H1 (cell line): Measurements from ENCODE around the gene EXOSC10. TPM values are rescaled to one million over a fixed set of nuclear protein-coding genes. Genes with fewer than 3 reads are reported as not detected.

ENCODE experiments used
- CTCF ChIA-PET: fragments of 300-600 bp; sonication (Branson Sonifier 250); formaldehyde crosslinking; loops from one replicate; lab custom pipeline; 2021; ENCODE audit not compliant: partially characterized antibody; lab: Charles Lee
- POLR2A ChIA-PET: fragments of 300-600 bp; sonication (Branson Sonifier 250); formaldehyde crosslinking; loops from one replicate; lab custom pipeline; 2021; ENCODE audit warnings: inconsistent platforms; ENCODE audit not compliant: partially characterized antibody; lab: Charles Lee
- DNase-seq, 2 experiments: peaks; one replicate each; pipeline versions ENCODE4 v3.0.0 to v3.0.0-alpha.2; 2010 to 2022; ENCODE audit warnings: low spot score in 2 of 2, low read depth in 1 of 2, mixed read lengths in 1 of 2
- FAIRE-seq: peaks from 2 replicates; lab custom pipeline; 2011; peaks lifted over from hg19 to GRCh38; lab: Jason Lieb, UNC
- H2AFZ ChIP-seq: 2 replicates; pipeline ENCODE4 v1.8.1; 2012; ENCODE audit warnings: low read length, inconsistent platforms
- H2AK5ac ChIP-seq: 2 replicates; pipeline ENCODE4 v1.6.1; 2013; ENCODE audit warnings: low read depth, low read length
- H2BK120ac ChIP-seq: replicated peaks from 2 replicates; pipeline ENCODE3; 2013; ENCODE audit warnings: low read depth, low read length, inconsistent platforms
- H2BK12ac ChIP-seq: 2 replicates; pipeline ENCODE4 v1.6.1; 2013; ENCODE audit warnings: low read depth, low read length
- H2BK15ac ChIP-seq: 2 replicates; pipeline ENCODE4 v1.6.1; 2013; ENCODE audit warnings: low read length
- H2BK20ac ChIP-seq: 2 replicates; pipeline ENCODE4 v1.6.1; 2013; ENCODE audit warnings: low read length
- H2BK5ac ChIP-seq: 2 replicates; pipeline ENCODE4 v1.6.1; 2013; ENCODE audit warnings: low read depth, low read length
- H3K14ac ChIP-seq: 2 replicates; pipeline ENCODE4 v1.6.1; 2013; ENCODE audit warnings: inconsistent platforms; ENCODE audit not compliant: insufficient read length
- H3K18ac ChIP-seq: 2 replicates; pipeline ENCODE4 v1.6.1; 2013; ENCODE audit warnings: low read length; ENCODE audit errors: extremely low read depth
- H3K23ac ChIP-seq: 2 replicates; pipeline ENCODE4 v1.6.1; 2013; ENCODE audit warnings: inconsistent platforms; ENCODE audit not compliant: insufficient read length
- H3K23me2 ChIP-seq: 2 replicates; pipeline ENCODE4 v1.6.1; 2013; ENCODE audit warnings: low read depth, low read length
- H3K27ac ChIP-seq: 2 replicates; pipeline ENCODE4 v1.6.1; 2011; ENCODE audit warnings: low read depth, low read length, inconsistent platforms
- H3K27me3 ChIP-seq, 4 experiments: replicated peaks in 1 of 4; 1 replicate in 1 of 4; 2 replicates in 3 of 4; pipeline versions ENCODE4 v1.6.1 to v1.8.1; 2011 to 2013; ENCODE audit warnings: low read length in 3 of 4, mild to moderate bottlenecking in 3 of 4, inconsistent platforms in 2 of 4, mixed read lengths in 2 of 4, moderate library complexity in 1 of 4; ENCODE audit not compliant: control insufficient read depth in 3 of 4, insufficient read depth in 3 of 4; ENCODE audit errors: extremely low read depth in 1 of 4
- H3K36me3 ChIP-seq, 4 experiments: 2 replicates each; pipeline versions ENCODE4 v1.6.1 to v1.8.1; 2011 to 2013; ENCODE audit warnings: mild to moderate bottlenecking in 4 of 4, low read length in 3 of 4, moderate library complexity in 2 of 4, control low read depth in 1 of 4, inconsistent platforms in 1 of 4; ENCODE audit not compliant: insufficient read depth in 4 of 4, control insufficient read depth in 2 of 4
- H3K4ac ChIP-seq: replicated peaks from 2 replicates; pipeline ENCODE3; 2013; ENCODE audit warnings: low read length, low read depth, mixed read lengths, inconsistent platforms; ENCODE audit not compliant: insufficient read length
- H3K4me1 ChIP-seq, 4 experiments: replicated peaks in 1 of 4; 1 replicate in 1 of 4; 2 replicates in 3 of 4; pipeline versions ENCODE4 v1.6.1 to v1.8.1; 2011 to 2013; ENCODE audit warnings: low read length in 3 of 4, inconsistent platforms in 2 of 4, mixed read lengths in 1 of 4; ENCODE audit not compliant: insufficient read depth in 4 of 4, control insufficient read depth in 3 of 4
- H3K4me2 ChIP-seq, 2 experiments: 2 replicates each; pipeline versions ENCODE4 v1.6.1 to v1.8.1; 2011 to 2013; ENCODE audit warnings: low read depth in 2 of 2, low read length in 2 of 2, control low read depth in 1 of 2, inconsistent platforms in 1 of 2, mild to moderate bottlenecking in 1 of 2; ENCODE audit not compliant: insufficient read depth in 1 of 2
- H3K4me3 ChIP-seq, 4 experiments: fragments of 200-600, 300-600 bp in 1 of 4; sonication (generic), shearing (Covaris generic), sonication (Bioruptor Twin) in 1 of 4; 2 replicates each; pipeline versions ENCODE4 v1.5.1 to v1.8.1; 2011 to 2016; ENCODE audit warnings: low read length in 4 of 4, low read depth in 3 of 4, control low read depth in 2 of 4, inconsistent platforms in 2 of 4, mild to moderate bottlenecking in 2 of 4, mixed read lengths in 1 of 4, moderate library complexity in 1 of 4; ENCODE audit not compliant: insufficient read depth in 2 of 4; ENCODE audit errors: extremely low read depth in 1 of 4
- H3K56ac ChIP-seq: replicated peaks from 2 replicates; pipeline ENCODE3; 2013; ENCODE audit warnings: low read depth, mild to moderate bottlenecking, mixed read lengths, low read length, inconsistent platforms; ENCODE audit not compliant: insufficient read length
- H3K79me1 ChIP-seq: 2 replicates; pipeline ENCODE4 v1.6.1; 2013; ENCODE audit warnings: low read depth, low read length, control low read depth
- H3K79me2 ChIP-seq, 2 experiments: 2 replicates each; pipeline versions ENCODE4 v1.6.1 to v1.8.1; 2012 to 2013; ENCODE audit warnings: low read length in 2 of 2, mild to moderate bottlenecking in 2 of 2, inconsistent platforms in 1 of 2; ENCODE audit not compliant: insufficient read depth in 2 of 2, control insufficient read depth in 1 of 2
- H3K9ac ChIP-seq, 4 experiments: replicated peaks in 1 of 4; 1 replicate in 1 of 4; 2 replicates in 3 of 4; pipeline versions ENCODE4 v1.6.1 to v1.8.1; 2011 to 2013; ENCODE audit warnings: low read depth in 3 of 4, low read length in 3 of 4, control low read depth in 2 of 4, mild to moderate bottlenecking in 2 of 4, moderate library complexity in 2 of 4, inconsistent platforms in 1 of 4; ENCODE audit errors: extremely low read depth in 1 of 4
- H3K9me3 ChIP-seq, 2 experiments: 2 replicates each; pipeline versions ENCODE4 v1.6.1 to v1.8.1; 2012 to 2013; ENCODE audit warnings: mild to moderate bottlenecking in 2 of 2, moderate library complexity in 2 of 2, control low read depth in 1 of 2, inconsistent platforms in 1 of 2, low read depth in 1 of 2, low read length in 1 of 2, mixed read lengths in 1 of 2; ENCODE audit not compliant: insufficient read depth in 2 of 2
- H4K20me1 ChIP-seq, 2 experiments: replicated peaks in 1 of 2; 2 replicates each; pipeline versions ENCODE3 to v1.8.1; 2011 to 2013; ENCODE audit warnings: inconsistent platforms in 2 of 2, low read length in 2 of 2, mild to moderate bottlenecking in 1 of 2; ENCODE audit not compliant: insufficient read depth in 2 of 2, control insufficient read depth in 1 of 2
- H4K5ac ChIP-seq: 2 replicates; pipeline ENCODE4 v1.6.1; 2013; ENCODE audit warnings: low read length, low read depth, mixed read lengths, inconsistent platforms; ENCODE audit not compliant: insufficient read length
- H4K8ac ChIP-seq: 2 replicates; pipeline ENCODE4 v1.8.0; 2013; ENCODE audit warnings: mild to moderate bottlenecking, moderate library complexity, low read length, inconsistent platforms; ENCODE audit not compliant: insufficient read depth; ENCODE audit errors: extremely low read depth
- H4K91ac ChIP-seq: replicated peaks from 2 replicates; pipeline ENCODE3; 2013; ENCODE audit warnings: low read length, mixed read lengths, inconsistent platforms; ENCODE audit not compliant: insufficient read length
- BACH1 ChIP-seq: IDR thresholded peaks from 2 replicates; pipeline ENCODE4 v1.6.1; 2012; ENCODE audit warnings: low read length, improper control_type of control experiment
- CBX5 ChIP-seq: fragments of 300-800, 300-1000 bp; sonication (generic); IDR thresholded peaks from 2 replicates; pipeline ENCODE4 v1.7.1; 2016; ENCODE audit warnings: antibody characterized with exemption, low read length, low read depth
- CHD1 ChIP-seq: IDR thresholded peaks from 2 replicates; pipeline ENCODE4 v1.6.1; 2012; ENCODE audit warnings: low read depth, low read length, improper control_type of control experiment
- CHD2 ChIP-seq: IDR thresholded peaks from 2 replicates; pipeline ENCODE4 v1.6.1; 2012; ENCODE audit warnings: low read length, improper control_type of control experiment
- EP300 ChIP-seq, 2 experiments: IDR thresholded peaks; 1 replicate in 1 of 2; 2 replicates in 1 of 2; pipeline ENCODE4 v1.6.1; 2011 to 2012; ENCODE audit warnings: low read depth in 2 of 2, low read length in 2 of 2, mild to moderate bottlenecking in 2 of 2, borderline replicate concordance in 1 of 2, inconsistent platforms in 1 of 2, moderate library complexity in 1 of 2
- GABPA ChIP-seq: IDR thresholded peaks from 2 replicates; pipeline ENCODE4 v1.6.1; 2011; ENCODE audit warnings: mild to moderate bottlenecking, low read length, moderate library complexity, borderline replicate concordance; ENCODE audit not compliant: insufficient read depth
- NRF1 ChIP-seq: IDR thresholded peaks from 2 replicates; pipeline ENCODE4 v1.6.1; 2011; ENCODE audit warnings: mild to moderate bottlenecking, low read depth, low read length, improper control_type of control experiment
- POU5F1 ChIP-seq: IDR thresholded peaks from 2 replicates; pipeline ENCODE4 v1.6.1; 2011; ENCODE audit warnings: low read depth, mild to moderate bottlenecking, low read length, moderate library complexity
- RNF2 ChIP-seq: fragments of 200-900, 300-1000 bp; sonication (generic); IDR thresholded peaks from 2 replicates; pipeline ENCODE4 v1.7.1; 2016; ENCODE audit warnings: borderline replicate concordance, low read depth, mild to moderate bottlenecking, antibody characterized with exemption, low read length; ENCODE audit not compliant: poor library complexity, severe bottlenecking; ENCODE audit errors: missing control alignments
- SP2 ChIP-seq: IDR thresholded peaks from 2 replicates; pipeline ENCODE4 v1.6.1; 2012; ENCODE audit warnings: mild to moderate bottlenecking, low read length, inconsistent platforms
- TAF7 ChIP-seq: optimal IDR thresholded peaks from 2 replicates; pipeline ENCODE3; 2011; ENCODE audit warnings: low read depth, mild to moderate bottlenecking, inconsistent platforms, low read length, moderate library complexity, borderline replicate concordance
- ZNF274 ChIP-seq: IDR thresholded peaks from 2 replicates; pipeline ENCODE4 v1.7.0; 2012; ENCODE audit warnings: low read length, borderline replicate concordance; ENCODE audit errors: extremely low read depth
- whole genome bisulfite sequencing, 2 experiments: shearing (Covaris generic) in 1 of 2; methylation state at CpG; one replicate each; pipeline versions ENCODE4 v1.1.6 to v1.1.7; 2013 to 2015; ENCODE audit warnings: low lambda C conversion rate in 2 of 2, mixed read lengths in 2 of 2, inconsistent platforms in 1 of 2, low coverage in 1 of 2, missing lambda C conversion rate in 1 of 2; ENCODE audit not compliant: insufficient replicate concordance in 2 of 2, insufficient coverage in 1 of 2, insufficient read length in 1 of 2; ENCODE audit errors: extremely low coverage in 1 of 2, missing lambda C conversion rate in 1 of 2; 5-methylcytosine and 5-hydroxymethylcytosine counted together
- polyA plus RNA-seq, 7 experiments: library from polyadenylated mRNA; depleted of rRNA in 3 of 7; stranded (reverse) in 5 of 7; unstranded in 2 of 7; fragments of >200 nt in 5 of 7; fragments of 200-250 nt in 2 of 7; gene quantifications; 1 replicate in 5 of 7; 2 replicates in 1 of 7; 4 replicates in 1 of 7; pipeline versions ENCODE4 v1.2.1 to v1.2.3, GENCODE V29; 2011 to 2013; ENCODE audit warnings: missing spikeins in 2 of 7, mixed read lengths in 2 of 7
- total RNA-seq: library from RNA; stranded (reverse); fragmentation: NEBNext Ultra II Directional; extraction: Animal tissue kit (Norgen Biotek cat#: 25700); gene quantifications from 2 replicates; pipeline ENCODE4 v1.2.1, GENCODE V29; 2021

The EXOSC10 gene
- total and polyA plus RNA-seq, 2 of the 8 experiments (the other 6 are each of a cell fraction or from before 2014, with no cell fraction given) = 57.9 to 86.1 TPM

DNA sequence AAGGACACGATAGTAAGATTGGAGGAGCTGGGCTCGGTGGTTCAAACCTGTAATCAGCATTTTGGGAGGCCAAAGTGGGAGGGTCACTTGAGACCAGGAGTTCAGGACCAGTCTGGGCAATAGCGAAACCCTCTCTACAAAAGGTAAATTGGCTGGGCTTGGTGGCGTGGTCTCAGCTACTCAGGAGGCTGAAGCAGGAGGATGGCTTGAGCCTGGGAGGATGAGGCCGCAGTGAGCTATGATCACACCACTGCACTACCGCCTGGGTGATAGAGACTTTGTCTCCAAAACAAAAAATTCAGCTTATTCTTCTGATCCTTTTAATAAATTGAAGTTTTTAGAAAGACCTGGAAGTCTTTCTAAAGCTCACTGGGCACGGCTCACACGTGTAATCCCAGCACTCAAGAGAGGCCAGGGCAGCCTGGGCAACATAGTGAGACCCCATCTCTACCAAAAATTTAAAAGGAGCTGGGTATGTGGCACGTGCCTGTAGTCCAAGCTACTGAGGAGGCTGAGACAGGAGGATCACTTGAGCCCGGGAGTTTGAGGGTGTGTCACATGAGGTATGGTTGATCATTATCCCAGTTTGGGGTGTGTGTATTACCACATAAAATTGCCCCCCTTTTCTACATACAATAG lies 67.9 kb downstream of the EXOSC10 start:
- Histone ChIP-seq H3K79me2 (no peaks in the 10 kb centered on the region), H4K8ac (no peak overlapping the region), H3K4me1 (peaks cover 0 to 4% (median 0%) of the 10 kb centered on the region in 4 experiments; a peak in 2 of 7 replicates), H2BK12ac (no peak overlapping the region; the same call in 1 of the 2 replicates), H2BK120ac (no peak overlapping the region), H3K4ac (no peak overlapping the region), H3K4me2 (no peak overlapping the region), H2BK15ac (no peak overlapping the region), H4K5ac (no peak overlapping the region), H3K4me3 (no peak overlapping the region), H3K27me3 (no peaks in the 10 kb centered on the region), H3K36me3 (peaks cover 0 to 11% (median 1%) of the 10 kb centered on the region in 4 experiments; a peak in 4 of 8 replicates), H2BK20ac (no peak overlapping the region), H2AFZ (no peak overlapping the region), H3K18ac (no peak overlapping the region), H3K23ac (no peak overlapping the region), H3K9ac (no peak overlapping the region), H3K27ac (no peak overlapping the region), H4K20me1 (peaks cover 0 to 4% of the 10 kb centered on the region in 2 experiments), H2AK5ac (no peak overlapping the region), H3K14ac (no peak overlapping the region), H3K23me2 (no peaks in the 10 kb centered on the region), H3K9me3 (no peaks in the 10 kb centered on the region; a peak in 1 of 4 replicates), H4K91ac (no peak overlapping the region), H2BK5ac (no peak overlapping the region), H3K56ac (no peak overlapping the region), H3K79me1 (no peaks in the 10 kb centered on the region)
- WGBS, 2 experiments = 92% methylated on average over 10 of the region's 10 CpGs; no CpG with 5 or more reads in 1 of the 2 experiments
- ChIA-PET POLR2A (interaction anchor here (0.6 to 3.2 kb wide), 13 partner anchors 10 to 614 kb away, joined by 3 to 20 read pairs (median 6); partner anchors contain the start of genes EXOSC10 and TARDBP), CTCF (interaction anchor here (0.6 to 1.7 kb wide), 3 partner anchors 26 to 92 kb away, joined by 3 to 6 read pairs (median 3); no protein-coding TSS in a partner anchor)
- DNase-seq (peak in 1 of 2 experiments; percentile 40), FAIRE-seq (no peak)
- no peak for TF ChIP-seq GABPA
- TF ChIP-seq NRF1 = no peak
- TF ChIP-seq RNF2 = no peak
- TF ChIP-seq TAF7 = no peak
- TF ChIP-seq CHD2 = no peak
- no peak for TF ChIP-seq CHD1
- no peak for TF ChIP-seq EP300 (IDR thresholded peaks at IDR 0.05; ENCODE audit: borderline replicate concordance in 1 of 2, low read depth in 2 of 2, low read length in 2 of 2)
- no peak for TF ChIP-seq CBX5
- TF ChIP-seq POU5F1 = no peak
- no peak for TF ChIP-seq SP2
- no peak for TF ChIP-seq BACH1
- TF ChIP-seq ZNF274 = no peak
